ENCODE measurements around the gene FGD4. TPM values are rescaled to one million over a fixed set of nuclear protein-coding genes. Genes with fewer than 3 reads are reported as not detected.

Gene FGD4
- total RNA-seq, 2 experiments from 2014 or later: 0.25 to 0.34 TPM

DNA sequence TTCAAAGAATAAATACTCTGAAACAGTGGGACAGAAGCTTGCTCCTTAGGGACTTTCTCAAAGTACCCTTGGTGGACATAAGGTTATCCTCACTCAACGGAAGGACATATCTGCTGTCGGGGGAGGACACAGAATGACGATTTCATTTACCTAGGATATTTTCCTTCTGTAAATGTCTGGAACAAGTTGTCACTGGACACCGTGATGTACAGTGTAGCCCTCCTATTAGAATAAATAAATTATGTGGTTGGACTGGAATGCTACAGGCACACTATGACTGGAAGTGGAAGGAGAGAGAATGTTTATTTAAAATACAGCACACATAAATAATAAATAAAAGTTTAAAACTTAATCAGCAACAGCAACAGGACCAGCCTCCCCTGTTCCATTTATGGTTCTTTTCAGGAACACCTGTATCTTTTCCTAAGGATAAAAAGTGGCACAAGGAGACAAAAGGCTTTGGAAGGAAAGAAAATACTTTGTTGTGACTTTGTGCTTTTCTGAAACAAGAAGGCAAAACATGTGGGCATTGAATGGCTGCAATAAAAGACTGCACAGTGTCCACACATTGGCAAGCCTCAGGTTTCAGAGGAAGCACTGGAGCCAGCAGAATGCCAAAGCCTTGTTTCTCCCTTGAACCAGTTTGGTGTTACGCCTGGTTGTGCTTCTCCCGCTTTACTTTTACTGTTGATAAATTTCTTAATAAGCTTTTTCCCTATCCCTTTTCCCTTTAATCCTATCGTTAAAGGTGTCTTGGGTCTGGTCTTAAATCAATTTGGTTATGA is 36.8 kb downstream of the FGD4 start:
- Mint-ChIP-seq H3K9me3 (no peaks in the 10 kb centered on the region), H3K36me3 (ENCODE audit: low read depth) (no peaks in the 10 kb centered on the region), H3K27me3 (peaks cover 5% of the 10 kb centered on the region), H3K4me3 (no peak overlapping the region), H3K27ac (no peak overlapping the region), H3K4me1 (ENCODE audit: low read depth) (no peaks in the 10 kb centered on the region)
- DNase-seq (no peak), ATAC-seq (ENCODE audit: poor library complexity) (no peak)
- CTCF ChIA-PET: no interaction called here
- Histone ChIP-seq H3K27ac (ENCODE audit: low read depth in 1 of 2, low read length in 2 of 2) (no peak overlapping the region), H3K9me3 (ENCODE audit: control insufficient read depth in 1 of 2, insufficient read depth in 1 of 2, low read length in 2 of 2) (no peaks in the 10 kb centered on the region), H3K4me1 (ENCODE audit: insufficient read depth, low read length) (no peaks in the 10 kb centered on the region), H3K4me3 (ENCODE audit: low read length) (no peak overlapping the region), H3K36me3 (ENCODE audit: insufficient read depth, low read length) (no peaks in the 10 kb centered on the region), H3K27me3 (ENCODE audit: control insufficient read depth in 1 of 2, insufficient read depth in 2 of 2, low read length in 2 of 2) (no peaks in the 10 kb centered on the region)
- TF ChIP-seq, protein P1, sequence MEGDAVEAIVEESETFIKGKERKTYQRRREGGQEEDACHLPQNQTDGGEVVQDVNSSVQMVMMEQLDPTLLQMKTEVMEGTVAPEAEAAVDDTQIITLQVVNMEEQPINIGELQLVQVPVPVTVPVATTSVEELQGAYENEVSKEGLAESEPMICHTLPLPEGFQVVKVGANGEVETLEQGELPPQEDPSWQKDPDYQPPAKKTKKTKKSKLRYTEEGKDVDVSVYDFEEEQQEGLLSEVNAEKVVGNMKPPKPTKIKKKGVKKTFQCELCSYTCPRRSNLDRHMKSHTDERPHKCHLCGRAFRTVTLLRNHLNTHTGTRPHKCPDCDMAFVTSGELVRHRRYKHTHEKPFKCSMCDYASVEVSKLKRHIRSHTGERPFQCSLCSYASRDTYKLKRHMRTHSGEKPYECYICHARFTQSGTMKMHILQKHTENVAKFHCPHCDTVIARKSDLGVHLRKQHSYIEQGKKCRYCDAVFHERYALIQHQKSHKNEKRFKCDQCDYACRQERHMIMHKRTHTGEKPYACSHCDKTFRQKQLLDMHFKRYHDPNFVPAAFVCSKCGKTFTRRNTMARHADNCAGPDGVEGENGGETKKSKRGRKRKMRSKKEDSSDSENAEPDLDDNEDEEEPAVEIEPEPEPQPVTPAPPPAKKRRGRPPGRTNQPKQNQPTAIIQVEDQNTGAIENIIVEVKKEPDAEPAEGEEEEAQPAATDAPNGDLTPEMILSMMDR (IDR thresholded peaks at IDR 0.05): no peak
- intact Hi-C loops (cut with DNase I, micrococcal nuclease): no loop called here
- POLR2A ChIA-PET: no interaction called here

DNA sequence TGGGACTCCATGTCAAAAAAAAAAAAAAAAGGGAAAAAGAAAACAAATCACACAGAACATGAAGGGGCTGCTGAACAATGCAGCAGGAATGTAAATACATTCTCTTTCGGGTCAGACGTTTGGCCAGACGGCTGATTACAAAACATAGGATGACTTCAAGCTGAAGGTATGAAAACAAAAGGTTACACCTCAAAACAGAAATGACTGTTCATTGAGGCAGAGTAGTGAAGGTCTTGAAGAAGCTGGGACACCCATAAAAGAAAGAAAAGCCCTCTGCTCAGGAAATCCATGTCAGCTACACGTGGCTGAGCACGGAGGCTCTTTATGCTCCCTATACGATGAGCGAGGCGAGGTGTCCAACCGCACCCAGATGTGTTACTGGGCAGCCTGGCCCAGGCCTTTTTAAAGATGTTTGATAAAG is 37.7 kb downstream of the FGD4 start:
- intact Hi-C loops (cut with DNase I, micrococcal nuclease): no loop called here
- CTCF ChIA-PET: no interaction called here
- no peak overlapping the region for H3K27ac Mint-ChIP-seq
- H3K36me3 Mint-ChIP-seq (ENCODE audit: low read depth): no peaks in the 10 kb centered on the region
- no peaks in the 10 kb centered on the region for H3K27me3 ChIP-seq (ENCODE audit: control insufficient read depth in 1 of 2, insufficient read depth in 2 of 2, low read length in 2 of 2)
- no peak overlapping the region for H3K27ac ChIP-seq (ENCODE audit: low read depth in 1 of 2, low read length in 2 of 2)
- no peaks in the 10 kb centered on the region for H3K36me3 ChIP-seq (ENCODE audit: insufficient read depth, low read length)
- DNase-seq: no peak
- peaks cover 5% of the 10 kb centered on the region for H3K27me3 Mint-ChIP-seq
- H3K9me3 Mint-ChIP-seq: no peaks in the 10 kb centered on the region
- ATAC-seq (ENCODE audit: poor library complexity): no peak
- H3K4me1 Mint-ChIP-seq (ENCODE audit: low read depth): no peaks in the 10 kb centered on the region
- no peak overlapping the region for H3K4me3 Mint-ChIP-seq
- H3K4me3 ChIP-seq (ENCODE audit: low read length): no peak overlapping the region
- H3K4me1 ChIP-seq (ENCODE audit: insufficient read depth, low read length): no peaks in the 10 kb centered on the region
- POLR2A ChIA-PET: no interaction called here
- TF ChIP-seq, protein P1 (IDR thresholded peaks at IDR 0.05): no peak
- no peaks in the 10 kb centered on the region for H3K9me3 ChIP-seq (ENCODE audit: control insufficient read depth in 1 of 2, insufficient read depth in 1 of 2, low read length in 2 of 2)

DNA sequence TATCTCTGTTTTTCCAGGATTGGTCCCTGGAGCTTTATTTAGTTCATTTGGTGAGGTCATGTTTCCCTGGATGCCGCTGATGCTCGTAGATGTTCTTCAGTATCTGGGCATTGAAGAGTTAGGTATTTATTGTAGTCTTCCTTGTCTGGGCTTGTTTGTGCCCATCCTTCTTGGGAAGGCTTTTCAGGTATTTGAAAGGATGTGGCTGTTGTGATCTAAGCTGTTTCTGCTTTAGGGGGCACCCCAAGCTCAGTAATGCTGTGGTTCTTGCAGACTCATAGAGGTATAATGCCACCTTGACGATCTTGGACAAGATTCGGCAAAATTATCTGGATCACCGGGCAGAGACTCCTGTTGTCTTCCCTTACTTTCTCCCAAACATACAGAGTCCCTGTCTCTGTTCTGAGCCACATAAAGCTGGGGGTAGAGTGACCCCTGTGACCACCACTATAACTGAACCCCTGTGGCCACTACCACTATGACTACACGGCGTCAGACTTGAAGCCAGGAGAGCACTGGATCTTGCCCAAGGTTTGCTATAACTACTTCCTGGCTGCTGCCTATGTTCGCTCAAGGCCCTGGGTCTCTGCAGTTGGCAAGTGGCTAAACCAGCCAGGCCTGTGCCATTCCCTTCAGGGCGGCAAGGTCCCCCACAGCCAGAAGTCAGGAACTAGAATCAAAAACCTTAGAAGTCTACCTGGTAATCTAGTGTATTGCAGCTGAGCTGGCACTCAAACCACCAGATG is 40.9 kb downstream of the FGD4 start:
- POLR2A ChIA-PET: no interaction called here
- ATAC-seq (ENCODE audit: poor library complexity) (no peak), DNase-seq (no peak)
- Histone ChIP-seq H3K36me3 (ENCODE audit: insufficient read depth, low read length) (no peaks in the 10 kb centered on the region), H3K4me1 (ENCODE audit: insufficient read depth, low read length) (no peaks in the 10 kb centered on the region), H3K4me3 (ENCODE audit: low read length) (no peak overlapping the region), H3K27me3 (ENCODE audit: control insufficient read depth in 1 of 2, insufficient read depth in 2 of 2, low read length in 2 of 2) (no peaks in the 10 kb centered on the region), H3K9me3 (ENCODE audit: control insufficient read depth in 1 of 2, insufficient read depth in 1 of 2, low read length in 2 of 2) (no peaks in the 10 kb centered on the region), H3K27ac (ENCODE audit: low read depth in 1 of 2, low read length in 2 of 2) (no peak overlapping the region)
- no peaks in the 10 kb centered on the region for H3K4me1 Mint-ChIP-seq (ENCODE audit: low read depth)
- H3K4me3 Mint-ChIP-seq: no peak overlapping the region
- no peak overlapping the region for H3K27ac Mint-ChIP-seq
- no peaks in the 10 kb centered on the region for H3K9me3 Mint-ChIP-seq
- TF ChIP-seq, protein P1 (IDR thresholded peaks at IDR 0.05): no peak
- H3K36me3 Mint-ChIP-seq (ENCODE audit: low read depth): no peaks in the 10 kb centered on the region
- H3K27me3 Mint-ChIP-seq: no peaks in the 10 kb centered on the region
- CTCF ChIA-PET: no interaction called here
- intact Hi-C loops (cut with DNase I, micrococcal nuclease): no loop called here
